GM15510 (cell line): ENCODE results near the gene ANKRD55.

Experiments used
- POLR2A ChIP-seq: IDR thresholded peaks from 3 replicates; pipeline ENCODE4 v1.6.1; 2011; ENCODE audit warnings: borderline replicate concordance; ENCODE audit not compliant: insufficient read length; ENCODE audit errors: extremely low read depth

Gene ANKRD55

DNA sequence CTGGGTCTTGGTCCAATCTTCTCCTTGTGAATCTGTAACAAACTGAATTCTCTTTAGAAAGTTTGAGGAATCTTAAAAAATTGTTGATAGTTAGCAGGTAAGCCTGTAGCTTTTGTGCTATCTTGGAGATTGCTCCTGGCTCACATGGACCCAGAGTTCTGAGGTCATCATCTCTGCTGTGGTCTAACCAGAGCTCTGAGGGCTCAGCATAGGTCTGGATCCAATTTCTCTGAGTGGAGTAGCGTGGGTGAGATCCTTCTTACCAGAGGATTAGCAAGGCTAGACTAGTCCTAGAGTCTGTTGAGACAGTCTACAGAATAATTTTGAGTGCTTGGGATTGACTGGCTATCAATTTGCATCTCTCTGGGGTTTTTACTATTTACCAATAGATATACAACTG is 177.8 kb downstream of the ANKRD55 start:
- TF ChIP-seq POLR2A: no peak

DNA sequence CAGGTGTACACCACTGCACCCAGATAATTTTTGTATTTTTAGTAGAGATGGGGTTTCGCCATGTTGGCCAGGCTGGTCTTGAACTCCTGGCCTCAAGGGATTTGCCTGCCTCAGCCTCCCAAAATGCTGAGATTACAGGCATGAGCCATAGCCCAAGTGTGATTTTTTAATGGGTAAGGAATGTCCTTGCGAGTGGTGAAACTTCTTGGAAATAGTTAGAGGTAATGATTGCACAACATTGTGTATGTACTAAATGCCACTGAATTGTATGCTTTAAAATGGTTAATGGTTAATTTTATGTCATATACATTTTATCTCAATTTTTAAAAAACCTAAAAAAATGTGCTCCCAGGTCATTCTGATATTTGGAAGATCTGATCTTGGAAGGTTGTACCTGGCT is 178.5 kb downstream of the ANKRD55 start:
- TF ChIP-seq POLR2A: no peak

DNA sequence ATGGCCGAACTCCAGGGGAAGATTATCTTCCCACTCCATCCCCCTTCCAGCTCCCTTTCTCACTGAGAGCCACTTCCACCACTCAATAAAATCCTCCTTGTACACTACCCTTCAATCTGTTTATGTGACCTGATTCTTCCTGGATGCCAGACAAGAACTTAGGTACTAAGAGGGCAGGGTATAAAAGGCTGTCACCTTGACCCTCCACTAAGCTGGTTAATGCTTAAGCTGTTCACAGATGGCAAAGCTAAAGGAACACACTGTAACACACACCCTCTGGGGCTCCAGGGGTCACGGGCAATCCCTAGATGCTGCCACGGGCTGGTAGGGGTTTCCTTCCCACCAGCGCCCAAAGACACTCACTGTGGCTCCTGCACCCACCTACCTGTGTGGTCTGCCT is 179.8 kb downstream of the ANKRD55 start:
- no peak for TF ChIP-seq POLR2A

DNA sequence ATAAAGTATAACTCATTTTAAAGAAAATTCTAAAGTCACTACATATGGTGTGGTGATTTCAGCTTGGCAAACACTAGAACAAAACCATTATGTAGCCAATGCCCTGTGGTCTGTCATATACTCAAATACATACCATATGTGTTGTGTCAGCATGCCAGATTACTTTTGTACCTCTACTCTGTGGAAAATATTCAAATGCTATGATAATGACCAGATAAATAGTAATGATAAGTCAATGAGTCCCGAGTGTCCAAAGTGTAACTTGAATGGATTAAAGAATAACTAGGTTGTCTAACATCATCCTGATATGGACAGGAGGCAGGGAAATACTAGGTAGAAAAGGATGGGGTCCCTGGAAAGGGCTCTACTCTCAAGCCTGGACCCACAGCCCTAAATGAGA is 180.4 kb downstream of the ANKRD55 start:
- no peak for TF ChIP-seq POLR2A

DNA sequence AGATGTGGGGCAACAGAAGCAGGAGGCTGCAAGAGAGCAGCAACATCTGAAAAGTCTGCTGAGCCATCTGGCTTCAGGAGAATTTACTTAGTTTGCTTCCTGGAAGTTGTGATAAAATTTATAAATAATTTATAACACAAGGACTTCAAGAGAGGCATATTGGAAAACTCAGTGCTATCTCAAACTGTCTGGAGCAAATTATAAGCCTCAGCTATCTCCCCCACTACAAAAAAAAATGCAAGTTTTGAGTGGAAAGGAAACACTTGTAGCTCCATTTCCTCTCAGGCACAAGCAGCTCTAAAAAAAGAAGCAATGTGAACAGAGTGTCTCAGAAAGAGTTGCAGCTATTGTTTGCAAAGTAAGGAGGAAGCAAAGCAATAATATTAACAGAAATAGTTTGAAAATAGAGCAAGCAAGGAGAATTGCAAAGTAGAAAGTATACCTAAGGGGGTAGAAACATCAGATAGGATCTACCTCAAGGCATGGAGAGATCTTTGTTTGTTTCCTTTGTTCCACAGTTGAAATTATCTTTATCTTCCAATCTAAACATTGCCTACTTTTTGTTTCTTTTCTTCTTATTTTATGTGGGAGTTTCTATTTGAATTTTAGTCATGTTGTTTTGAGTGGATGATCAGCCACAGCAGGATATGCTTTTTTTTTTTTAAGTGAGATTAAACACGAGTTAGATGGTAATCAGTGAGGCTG is 182.4 kb downstream of the ANKRD55 start:
- TF ChIP-seq POLR2A: no peak
